Muscle layer of duodenum (tissue), 2 donors: ENCODE results near the gene SLC15A4.

Source experiments
- H3K27ac ChIP-seq: one replicate; pipeline ENCODE4 v1.7.0; 2013; ENCODE audit warnings: mild to moderate bottlenecking, low read length
- H3K27me3 ChIP-seq: one replicate; pipeline ENCODE4 v1.7.0; 2013; ENCODE audit warnings: low read depth, mild to moderate bottlenecking, control low read depth, low read length
- H3K36me3 ChIP-seq, 2 donors: one replicate each; pipeline ENCODE4 v1.7.0; 2013; ENCODE audit warnings: low read length in 2 of 2, control low read depth in 1 of 2, mild to moderate bottlenecking in 1 of 2; ENCODE audit not compliant: insufficient read depth in 2 of 2, control insufficient read depth in 1 of 2
- H3K4me1 ChIP-seq, 2 donors: one replicate each; pipeline ENCODE4 v1.7.0; 2013; ENCODE audit warnings: low read length in 2 of 2, mild to moderate bottlenecking in 2 of 2, control low read depth in 1 of 2, moderate library complexity in 1 of 2; ENCODE audit not compliant: insufficient read depth in 2 of 2, control insufficient read depth in 1 of 2
- H3K4me3 ChIP-seq, 2 donors: one replicate each; pipeline ENCODE4 v1.7.0; 2013; ENCODE audit warnings: low read length in 2 of 2, low read depth in 1 of 2, mild to moderate bottlenecking in 1 of 2
- H3K9me3 ChIP-seq, 2 donors: one replicate each; pipeline ENCODE4 v1.7.0; 2013; ENCODE audit warnings: low read length in 2 of 2, control low read depth in 1 of 2, mild to moderate bottlenecking in 1 of 2; ENCODE audit not compliant: control insufficient read depth in 1 of 2
- donor health status: healthy.

SLC15A4 gene

GRCh38 chr12:128790653-128791373 lies 32.9 kb downstream of the SLC15A4 start:
- no peak overlapping the region for H3K4me3 ChIP-seq
- H3K36me3 ChIP-seq: peaks cover 24 to 47% of the 10 kb centered on the region in 2 donors
- H3K27ac ChIP-seq: no peak overlapping the region
- no peaks in the 10 kb centered on the region for H3K9me3 ChIP-seq
- no peaks in the 10 kb centered on the region for H3K27me3 ChIP-seq
- H3K4me1 ChIP-seq: no peaks in the 10 kb centered on the region

- no peak overlapping the region for H3K4me3 ChIP-seq
- H3K36me3 ChIP-seq: peaks cover 24 to 42% of the 10 kb centered on the region in 2 donors
- no peaks in the 10 kb centered on the region for H3K27me3 ChIP-seq
- no peaks in the 10 kb centered on the region for H3K9me3 ChIP-seq
- H3K4me1 ChIP-seq: no peaks in the 10 kb centered on the region
- no peak overlapping the region for H3K27ac ChIP-seq
These were observed 33.5 kb downstream of the SLC15A4 start for GRCh38 chr12:128790221-128790620.

GRCh38 chr12:128789356-128789929 lies 34.3 kb downstream of the SLC15A4 start:
- peaks cover 16 to 36% of the 10 kb centered on the region in 2 donors for H3K36me3 ChIP-seq
- no peaks in the 10 kb centered on the region for H3K9me3 ChIP-seq
- no peak overlapping the region for H3K27ac ChIP-seq
- no peaks in the 10 kb centered on the region for H3K4me1 ChIP-seq
- no peaks in the 10 kb centered on the region for H3K27me3 ChIP-seq
- H3K4me3 ChIP-seq: no peak overlapping the region

GRCh38 chr12:128787827-128788226 lies 35.9 kb downstream of the SLC15A4 start:
- no peaks in the 10 kb centered on the region for H3K27me3 ChIP-seq
- peaks cover under 1 to 25% of the 10 kb centered on the region in 2 donors for H3K36me3 ChIP-seq
- no peak overlapping the region for H3K27ac ChIP-seq
- H3K4me3 ChIP-seq: no peak overlapping the region
- H3K4me1 ChIP-seq: no peaks in the 10 kb centered on the region
- no peaks in the 10 kb centered on the region for H3K9me3 ChIP-seq

- H3K36me3 ChIP-seq: peaks cover 0 to 15% of the 10 kb centered on the region in 2 donors
- no peaks in the 10 kb centered on the region for H3K27me3 ChIP-seq
- H3K27ac ChIP-seq: no peak overlapping the region
- no peaks in the 10 kb centered on the region for H3K4me1 ChIP-seq
- no peak overlapping the region for H3K4me3 ChIP-seq
- no peaks in the 10 kb centered on the region for H3K9me3 ChIP-seq
These were observed 36.9 kb downstream of the SLC15A4 start for GRCh38 chr12:128786741-128787391.

- Histone ChIP-seq H3K27me3 (no peaks in the 10 kb centered on the region), H3K27ac (no peak overlapping the region), H3K4me1 (no peaks in the 10 kb centered on the region), H3K4me3 (no peak overlapping the region), H3K36me3 (no peaks in the 10 kb centered on the region), H3K9me3 (no peaks in the 10 kb centered on the region)
These were observed 39.6 kb downstream of the SLC15A4 start for GRCh38 chr12:128784030-128784760.

- Histone ChIP-seq H3K4me3 (no peak overlapping the region), H3K36me3 (no peaks in the 10 kb centered on the region), H3K9me3 (no peaks in the 10 kb centered on the region), H3K27me3 (no peaks in the 10 kb centered on the region), H3K4me1 (no peaks in the 10 kb centered on the region), H3K27ac (no peak overlapping the region)
These were observed 40.6 kb downstream of the SLC15A4 start for GRCh38 chr12:128783129-128783574.

- Histone ChIP-seq H3K36me3 (no peaks in the 10 kb centered on the region), H3K4me1 (no peaks in the 10 kb centered on the region), H3K27ac (no peak overlapping the region), H3K4me3 (no peak overlapping the region), H3K9me3 (no peaks in the 10 kb centered on the region), H3K27me3 (no peaks in the 10 kb centered on the region)
These were observed 43.9 kb downstream of the SLC15A4 start for GRCh38 chr12:128779901-128780300.

GRCh38 chr12:128772249-128772648 lies 51.5 kb downstream of the SLC15A4 start:
- Histone ChIP-seq H3K27me3 (no peaks in the 10 kb centered on the region), H3K27ac (no peak overlapping the region), H3K36me3 (no peaks in the 10 kb centered on the region), H3K9me3 (no peaks in the 10 kb centered on the region), H3K4me1 (no peaks in the 10 kb centered on the region), H3K4me3 (no peak overlapping the region)

DNA sequence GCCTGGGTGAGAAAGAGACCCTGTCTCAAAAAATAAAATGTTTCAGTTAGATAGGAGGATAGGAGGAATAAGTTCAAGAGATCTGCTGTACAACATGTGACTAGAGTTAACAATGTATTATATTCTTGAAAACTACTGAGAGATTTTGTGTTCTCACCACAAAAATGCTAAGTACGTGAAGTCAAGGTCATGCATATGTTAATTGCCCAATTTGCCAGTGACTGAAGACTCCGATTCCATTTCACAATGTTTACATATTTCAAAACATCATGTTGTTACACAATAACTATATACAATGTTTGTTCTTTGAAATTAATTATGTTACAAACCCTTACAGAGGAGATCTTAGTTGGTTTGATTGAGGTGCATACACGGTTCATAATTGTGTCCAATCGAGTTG lies 52.1 kb downstream of the SLC15A4 start:
- Histone ChIP-seq H3K9me3 (no peaks in the 10 kb centered on the region), H3K36me3 (no peaks in the 10 kb centered on the region), H3K27me3 (no peaks in the 10 kb centered on the region), H3K27ac (no peak overlapping the region), H3K4me3 (no peak overlapping the region), H3K4me1 (no peaks in the 10 kb centered on the region)

GRCh38 chr12:128767518-128767917 lies 56.2 kb downstream of the SLC15A4 start:
- H3K4me1 ChIP-seq: no peaks in the 10 kb centered on the region
- H3K9me3 ChIP-seq: no peaks in the 10 kb centered on the region
- H3K27me3 ChIP-seq: no peaks in the 10 kb centered on the region
- no peaks in the 10 kb centered on the region for H3K36me3 ChIP-seq
- no peak overlapping the region for H3K27ac ChIP-seq
- no peak overlapping the region for H3K4me3 ChIP-seq
